HG03139 (cell line): ENCODE data around the gene AMPD3.
"Not testable (repeated sequence)": the region's sequence is repeated elsewhere in the genome, so short reads cannot be mapped to it uniquely, and the experiment has no call there.

Experiments
- ATAC-seq: cut with Tn5 transposase; IDR thresholded peaks from one replicate; pipeline ENCODE4 v1.9.1; 2021; ENCODE audit not compliant: unreplicated experiment

Gene AMPD3

DNA sequence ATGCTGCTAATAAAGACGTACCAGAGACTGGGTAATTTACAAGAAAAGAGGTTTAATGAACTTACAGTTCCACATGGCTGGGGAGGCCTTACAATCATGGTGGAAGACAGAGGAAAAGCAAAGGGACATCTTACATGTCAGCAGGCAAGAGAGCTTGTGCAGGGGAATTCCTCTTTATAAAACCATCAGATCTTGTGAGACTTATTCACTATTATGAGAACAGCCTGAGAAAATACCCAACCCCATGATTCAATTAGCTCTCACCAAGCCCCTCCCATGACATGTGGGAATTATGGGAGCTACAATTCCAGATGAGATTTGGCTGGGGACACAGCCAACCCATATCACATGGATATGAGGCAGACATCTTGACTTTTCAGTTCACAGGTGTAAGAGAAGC, 18.4 kb upstream of the AMPD3 start:
- ATAC-seq, result not testable (repeated sequence)

DNA sequence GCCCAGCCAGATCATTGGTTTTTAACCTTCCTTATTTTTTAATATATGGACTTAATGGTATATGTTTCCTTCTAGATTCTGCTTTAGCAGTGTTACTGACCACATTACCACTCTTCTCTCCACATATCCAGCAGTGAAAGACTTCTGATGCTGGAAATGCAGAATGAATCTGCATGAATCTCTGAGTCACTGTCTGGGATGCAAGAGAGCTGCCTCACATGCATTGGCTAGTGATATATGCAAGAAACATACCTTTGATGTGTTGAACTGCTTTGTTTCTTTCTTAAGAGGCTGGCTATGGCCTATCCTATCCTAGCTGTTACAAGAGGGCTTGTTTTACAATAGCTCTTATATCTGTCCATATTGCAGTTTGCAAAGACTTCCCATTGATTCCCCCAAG, 16.6 kb upstream of the AMPD3 start:
- ATAC-seq, result no peak

DNA sequence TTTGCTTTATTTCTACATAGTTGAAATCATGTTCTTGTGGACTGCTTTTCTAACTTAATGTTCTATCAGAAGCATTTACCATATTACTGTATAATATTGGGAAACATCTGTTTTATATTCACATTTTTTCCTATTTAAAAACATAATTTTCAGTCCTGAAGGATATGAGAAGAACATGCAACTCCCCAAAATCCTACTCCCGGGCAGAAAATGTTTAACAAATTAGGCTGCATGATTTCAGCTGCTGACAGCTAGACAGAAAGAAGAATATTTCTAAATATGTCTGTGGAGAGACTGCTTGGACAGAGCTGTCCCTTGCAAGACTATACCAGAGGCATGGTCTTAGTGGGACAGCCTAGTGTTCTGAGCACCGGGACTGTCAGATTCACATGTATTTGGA, 15.7 kb upstream of the AMPD3 start:
- no peak for ATAC-seq

- ATAC-seq, result no peak
Measured at GRCh38 chr11:10439924-10440323, 15.1 kb upstream of the AMPD3 start.

DNA sequence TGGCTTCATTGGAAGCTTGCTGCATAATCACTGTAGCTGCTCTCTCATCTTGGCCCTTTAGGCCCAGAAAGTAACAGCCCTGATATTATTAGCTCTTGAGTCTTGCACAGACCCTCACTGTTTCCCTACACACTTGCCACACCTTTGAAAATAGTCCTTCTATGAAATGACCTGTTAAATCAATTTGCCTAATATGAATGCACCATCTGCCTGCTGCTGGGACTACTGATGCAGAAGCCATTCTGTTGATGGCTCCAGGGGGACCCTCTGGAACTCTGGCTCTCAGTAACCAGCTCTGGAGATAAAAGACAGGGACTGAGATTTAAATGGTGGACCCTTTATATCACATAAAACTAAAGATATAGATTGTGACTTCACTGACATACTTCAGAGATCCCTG, 14.7 kb upstream of the AMPD3 start:
- ATAC-seq, result no peak

DNA sequence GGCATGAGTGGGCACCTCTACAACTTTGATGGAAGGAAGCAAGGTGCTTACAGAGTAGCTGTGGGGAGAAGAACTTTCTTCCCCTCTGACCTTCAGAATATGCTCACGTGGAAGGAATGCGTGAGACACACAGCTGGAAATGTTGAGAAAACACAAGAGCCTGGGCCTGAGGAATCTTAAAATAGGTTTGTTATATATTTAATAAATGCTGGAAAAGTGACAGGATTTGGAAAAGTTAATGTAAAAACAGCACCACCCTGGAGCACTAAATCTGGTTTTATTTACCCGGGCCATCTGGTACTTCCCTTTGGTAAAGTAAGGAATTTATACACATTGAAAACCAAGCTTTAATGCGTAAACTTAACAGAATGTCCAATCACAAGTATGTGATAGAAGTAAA, 14.0 kb upstream of the AMPD3 start:
- no peak for ATAC-seq

- peak; percentile 92 for ATAC-seq
Measured at GRCh38 chr11:10441652-10442503, 13.2 kb upstream of the AMPD3 start.

DNA sequence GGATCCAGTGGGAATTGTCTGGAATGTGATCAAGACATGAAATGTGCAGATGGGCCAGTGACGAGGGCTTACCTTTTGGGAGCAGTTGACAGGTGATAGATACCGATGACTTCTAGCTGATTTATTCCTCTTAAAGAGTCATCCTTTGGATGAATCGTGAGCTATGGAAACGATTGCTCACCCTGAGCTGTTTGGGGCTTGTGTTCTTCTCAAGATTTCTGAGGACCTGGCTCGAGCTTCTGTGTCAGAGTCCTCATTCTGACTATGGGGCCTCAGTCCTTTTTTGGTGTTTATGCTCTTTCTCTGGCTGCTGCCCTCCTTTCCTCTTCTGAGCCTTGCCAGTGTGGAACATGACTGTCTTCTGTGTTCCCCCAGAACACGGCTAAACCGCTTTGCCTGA, 11.9 kb upstream of the AMPD3 start:
- no peak for ATAC-seq

DNA sequence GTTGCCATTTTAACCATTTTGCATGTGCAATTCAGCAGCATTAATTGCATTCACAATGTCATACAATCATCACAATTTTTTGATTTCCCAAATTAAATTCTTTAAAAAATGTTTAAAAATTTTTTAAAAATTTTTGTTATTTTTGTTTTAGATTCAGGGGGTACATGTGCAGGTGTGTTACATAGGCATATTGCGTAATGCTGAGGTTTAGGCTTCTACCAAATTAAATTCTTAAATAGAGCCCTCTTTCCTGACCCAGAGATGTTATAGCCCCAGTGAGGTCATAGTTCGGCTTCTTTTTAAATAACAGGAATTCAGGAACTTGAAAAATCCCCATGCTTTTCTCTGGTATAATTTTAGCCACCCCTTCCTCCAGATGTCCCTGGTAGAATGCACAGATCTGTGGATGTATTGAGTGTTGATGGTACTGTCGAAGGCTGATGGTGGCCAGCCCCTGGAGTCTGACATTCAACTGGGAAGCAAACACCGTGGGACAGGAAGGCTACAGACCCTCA, 11.3 kb upstream of the AMPD3 start:
- no peak for ATAC-seq

DNA sequence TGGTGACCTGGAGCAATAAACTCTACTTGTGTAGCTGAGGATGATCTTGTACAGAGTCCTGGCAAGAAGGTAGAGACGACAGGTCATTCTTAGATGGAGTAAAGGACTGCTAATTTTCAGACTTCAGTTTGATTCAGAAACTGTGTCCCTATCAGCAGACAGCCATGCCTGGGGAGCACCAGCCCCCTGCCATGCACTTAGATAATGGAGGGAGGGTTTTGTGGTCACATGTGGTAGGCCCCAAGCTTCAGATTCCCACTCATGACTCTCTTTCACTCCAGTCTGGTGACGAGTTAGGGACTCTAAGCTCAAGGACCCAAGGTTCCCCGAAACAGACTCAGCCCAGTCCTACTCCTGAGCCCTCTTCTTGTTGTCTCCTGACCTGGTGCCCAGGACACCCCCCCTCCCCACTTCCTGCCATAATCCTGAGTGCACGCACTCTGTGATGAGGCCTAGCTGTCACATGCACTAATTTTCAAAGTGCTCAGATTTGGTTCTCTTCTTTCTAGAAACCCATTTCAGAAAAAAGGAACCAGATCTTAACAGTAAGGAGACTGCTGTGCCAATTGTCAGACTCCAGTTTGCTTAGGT, 10.2 kb upstream of the AMPD3 start:
- no peak for ATAC-seq

- ATAC-seq, result no peak
Measured at GRCh38 chr11:10447445-10447844, 7.6 kb upstream of the AMPD3 start.

- ATAC-seq, result no peak
Measured at GRCh38 chr11:10450462-10451425, 4.3 kb upstream of the AMPD3 start.

DNA sequence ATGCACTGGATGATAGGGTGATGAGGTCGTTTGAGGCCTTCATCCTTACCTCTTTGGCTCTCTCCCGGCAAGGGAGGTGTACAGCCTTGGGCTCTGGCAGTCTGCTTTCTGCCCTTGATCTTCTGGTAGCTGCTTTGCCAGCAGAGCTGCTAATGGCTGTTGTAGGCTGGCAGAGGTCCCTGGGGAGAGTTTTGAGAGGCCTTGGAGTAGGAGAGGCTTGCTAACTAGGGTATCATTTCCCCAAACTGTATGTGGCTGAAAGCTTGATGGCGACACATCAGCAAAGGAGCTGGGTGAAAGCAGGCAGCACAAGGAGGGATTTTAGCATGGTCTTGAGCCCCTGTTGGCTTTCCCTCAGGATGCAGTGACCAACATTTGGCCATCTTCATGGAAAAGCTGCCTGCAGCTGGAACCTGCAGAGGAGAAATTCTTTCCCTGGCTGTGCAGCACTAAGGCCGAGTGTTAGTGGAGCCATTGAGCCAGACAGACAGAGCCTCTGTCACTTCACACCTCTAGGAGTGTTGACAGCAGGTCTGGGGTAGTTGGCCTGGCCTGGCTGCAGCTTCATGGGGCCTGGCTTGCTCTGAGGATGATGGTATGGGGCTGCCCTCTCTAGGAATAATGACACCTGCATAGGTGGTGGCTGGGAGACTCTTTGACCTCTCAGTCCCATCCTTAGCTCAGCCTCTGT, 3.5 kb upstream of the AMPD3 start:
- no peak for ATAC-seq

- ATAC-seq, result no peak
Measured at GRCh38 chr11:10452211-10452767, 2.8 kb upstream of the AMPD3 start.

GRCh38 chr11:10453261-10453660, 1.8 kb upstream of the AMPD3 start:
- ATAC-seq, result no peak

- peak; percentile 61 for ATAC-seq
Measured at GRCh38 chr11:10455637-10456487, 798 bp downstream of the AMPD3 start.

- no peak for ATAC-seq
Measured at GRCh38 chr11:10456519-10456918, 1.5 kb downstream of the AMPD3 start.

GRCh38 chr11:10457901-10458300, 2.8 kb downstream of the AMPD3 start:
- no peak for ATAC-seq
